ENCODE data around the gene ARSJ. TPM values are rescaled to one million over a fixed set of nuclear protein-coding genes. Genes with fewer than 3 reads are reported as not detected.

Gene ARSJ
- polyA plus RNA-seq, 6 donors from 2014 or later: not detected

- DNase-seq (peak; percentile 11), ATAC-seq (ENCODE audit: low read depth in 2 of 2) (peak; percentile 77 to 94)
- Mint-ChIP-seq H3K27me3 (peaks cover 0 to 11% (median 5%) of the 10 kb centered on the region in 3 donors), H3K4me1 (peaks cover 12 to 29% (median 28%) of the 10 kb centered on the region in 3 donors), H3K9me3 (no peaks in the 10 kb centered on the region), H3K4me3 (peak overlapping the region in 4 of 8 donors; percentile 13 to 48 (median 41)), H3K27ac (peak overlapping the region in 5 of 6 donors; percentile 38 to 92 (median 75)), H3K36me3 (no peaks in the 10 kb centered on the region)
These were observed 80.0 kb downstream of the ARSJ start for GRCh38 chr4:113899271-113900070.

GRCh38 chr4:113893546-113893945 lies 85.9 kb downstream of the ARSJ start:
- DNase-seq (no peak), ATAC-seq (ENCODE audit: low read depth in 2 of 2) (no peak)
- H3K27ac Mint-ChIP-seq: no peak overlapping the region
- peaks cover 0 to 1% (median 0%) of the 10 kb centered on the region in 3 donors for H3K4me1 Mint-ChIP-seq
- H3K36me3 Mint-ChIP-seq: peaks cover 0 to 8% of the 10 kb centered on the region in 2 donors
- H3K27me3 Mint-ChIP-seq: peaks cover 6 to 19% (median 13%) of the 10 kb centered on the region in 3 donors
- H3K4me3 Mint-ChIP-seq: no peak overlapping the region
- peaks cover 0 to 10% (median 8%) of the 10 kb centered on the region in 7 donors for H3K9me3 Mint-ChIP-seq

GRCh38 chr4:113888006-113888405 lies 91.4 kb downstream of the ARSJ start:
- no peak for DNase-seq
- H3K4me3 Mint-ChIP-seq: no peak overlapping the region
- H3K27ac Mint-ChIP-seq: no peak overlapping the region
- peaks cover 0 to 14% (median 10%) of the 10 kb centered on the region in 7 donors for H3K9me3 Mint-ChIP-seq
- ATAC-seq (ENCODE audit: low read depth in 2 of 2): no peak
- H3K4me1 Mint-ChIP-seq: no peaks in the 10 kb centered on the region
- H3K27me3 Mint-ChIP-seq: peaks cover 6 to 24% (median 13%) of the 10 kb centered on the region in 3 donors
- peaks cover 0 to 8% of the 10 kb centered on the region in 2 donors for H3K36me3 Mint-ChIP-seq

GRCh38 chr4:113885291-113885690 lies 94.2 kb downstream of the ARSJ start:
- H3K9me3 Mint-ChIP-seq: peaks cover 0 to 14% (median 9%) of the 10 kb centered on the region in 7 donors
- ATAC-seq (ENCODE audit: low read depth in 2 of 2) (no peak), DNase-seq (no peak)
- no peak overlapping the region for H3K4me3 Mint-ChIP-seq
- H3K36me3 Mint-ChIP-seq: peaks cover 0 to 8% of the 10 kb centered on the region in 2 donors
- H3K27me3 Mint-ChIP-seq: peaks cover 6 to 24% (median 17%) of the 10 kb centered on the region in 3 donors
- no peaks in the 10 kb centered on the region for H3K4me1 Mint-ChIP-seq
- H3K27ac Mint-ChIP-seq: no peak overlapping the region

- Mint-ChIP-seq H3K9me3 (peaks cover 0 to 8% (median 3%) of the 10 kb centered on the region in 7 donors), H3K27ac (peak overlapping the region in 1 of 6 donors; percentile 34), H3K36me3 (peaks cover 0 to 1% of the 10 kb centered on the region in 2 donors), H3K4me3 (no peak overlapping the region), H3K4me1 (no peaks in the 10 kb centered on the region), H3K27me3 (peaks cover 0 to 20% (median 11%) of the 10 kb centered on the region in 3 donors)
- no peak for ATAC-seq (ENCODE audit: low read depth in 2 of 2)
- DNase-seq: no peak
These were observed 94.8 kb downstream of the ARSJ start for GRCh38 chr4:113884655-113885054.

GRCh38 chr4:113882668-113883067 lies 96.8 kb downstream of the ARSJ start:
- no peak for DNase-seq

GRCh38 chr4:113881256-113881655 lies 98.2 kb downstream of the ARSJ start:
- Mint-ChIP-seq H3K36me3 (no peaks in the 10 kb centered on the region), H3K4me1 (no peaks in the 10 kb centered on the region), H3K9me3 (peaks cover 0 to 6% (median 0%) of the 10 kb centered on the region in 7 donors), H3K27ac (no peak overlapping the region), H3K4me3 (no peak overlapping the region), H3K27me3 (peaks cover 0 to 14% (median 13%) of the 10 kb centered on the region in 3 donors)
- DNase-seq (no peak), ATAC-seq (ENCODE audit: low read depth in 2 of 2) (no peak)

More at GRCh38 chr4:113882668-113883067, 96.8 kb downstream of the ARSJ start:
- no peak overlapping the region for H3K27ac Mint-ChIP-seq
- H3K36me3 Mint-ChIP-seq: no peaks in the 10 kb centered on the region
- ATAC-seq (ENCODE audit: low read depth in 2 of 2): no peak
- peaks cover 0 to 6% (median 0%) of the 10 kb centered on the region in 7 donors for H3K9me3 Mint-ChIP-seq
- no peak overlapping the region for H3K4me3 Mint-ChIP-seq
- peaks cover 0 to 24% (median 17%) of the 10 kb centered on the region in 3 donors for H3K27me3 Mint-ChIP-seq
- no peaks in the 10 kb centered on the region for H3K4me1 Mint-ChIP-seq

- Mint-ChIP-seq H3K36me3 (no peaks in the 10 kb centered on the region), H3K27ac (no peak overlapping the region), H3K9me3 (peaks cover 0 to 5% (median 0%) of the 10 kb centered on the region in 7 donors), H3K27me3 (peaks cover 0 to 11% (median 8%) of the 10 kb centered on the region in 3 donors), H3K4me1 (no peaks in the 10 kb centered on the region), H3K4me3 (no peak overlapping the region)
- DNase-seq: no peak
- no peak for ATAC-seq (ENCODE audit: low read depth in 2 of 2)
These were observed 99.0 kb downstream of the ARSJ start for GRCh38 chr4:113880240-113881028.

GRCh38 chr4:113878668-113879067 lies 100.8 kb downstream of the ARSJ start:
- H3K27me3 Mint-ChIP-seq: peaks cover 0 to 11% (median 8%) of the 10 kb centered on the region in 3 donors
- H3K4me3 Mint-ChIP-seq: no peak overlapping the region
- H3K36me3 Mint-ChIP-seq: no peaks in the 10 kb centered on the region
- ATAC-seq (ENCODE audit: low read depth in 2 of 2): peak in 1 of 2 donors; percentile 25
- H3K4me1 Mint-ChIP-seq: no peaks in the 10 kb centered on the region
- H3K27ac Mint-ChIP-seq: no peak overlapping the region
- no peak for DNase-seq
- no peaks in the 10 kb centered on the region for H3K9me3 Mint-ChIP-seq

GRCh38 chr4:113874480-113874879 lies 105.0 kb downstream of the ARSJ start:
- Mint-ChIP-seq H3K4me3 (no peak overlapping the region), H3K27me3 (peaks cover 0 to 8% (median 5%) of the 10 kb centered on the region in 3 donors), H3K9me3 (peaks cover 0 to 11% (median 4%) of the 10 kb centered on the region in 7 donors), H3K36me3 (no peaks in the 10 kb centered on the region), H3K27ac (no peak overlapping the region), H3K4me1 (peaks cover 5 to 13% (median 11%) of the 10 kb centered on the region in 3 donors)
- ATAC-seq (ENCODE audit: low read depth in 2 of 2) (no peak), DNase-seq (no peak)

- peaks cover 0 to 11% (median 5%) of the 10 kb centered on the region in 7 donors for H3K9me3 Mint-ChIP-seq
- H3K27ac Mint-ChIP-seq: no peak overlapping the region
- DNase-seq: no peak
- no peak for ATAC-seq (ENCODE audit: low read depth in 2 of 2)
- peaks cover 5 to 18% (median 11%) of the 10 kb centered on the region in 3 donors for H3K4me1 Mint-ChIP-seq
- no peaks in the 10 kb centered on the region for H3K27me3 Mint-ChIP-seq
- no peaks in the 10 kb centered on the region for H3K36me3 Mint-ChIP-seq
- H3K4me3 Mint-ChIP-seq: no peak overlapping the region
These were observed 105.9 kb downstream of the ARSJ start for GRCh38 chr4:113873508-113873907.

- peak overlapping the region in 1 of 6 donors; percentile 65 for H3K27ac Mint-ChIP-seq
- H3K27me3 Mint-ChIP-seq: no peaks in the 10 kb centered on the region
- H3K4me1 Mint-ChIP-seq: peaks cover 5 to 18% (median 11%) of the 10 kb centered on the region in 3 donors
- H3K9me3 Mint-ChIP-seq: peaks cover 0 to 11% (median 5%) of the 10 kb centered on the region in 7 donors
- H3K4me3 Mint-ChIP-seq: peak overlapping the region in 1 of 8 donors; percentile 68
- ATAC-seq (ENCODE audit: low read depth in 2 of 2): no peak
- DNase-seq: no peak
- H3K36me3 Mint-ChIP-seq: no peaks in the 10 kb centered on the region
These were observed 106.8 kb downstream of the ARSJ start for GRCh38 chr4:113872426-113873260.
